ENCODE results near the gene MPO.

The MPO gene

DNA sequence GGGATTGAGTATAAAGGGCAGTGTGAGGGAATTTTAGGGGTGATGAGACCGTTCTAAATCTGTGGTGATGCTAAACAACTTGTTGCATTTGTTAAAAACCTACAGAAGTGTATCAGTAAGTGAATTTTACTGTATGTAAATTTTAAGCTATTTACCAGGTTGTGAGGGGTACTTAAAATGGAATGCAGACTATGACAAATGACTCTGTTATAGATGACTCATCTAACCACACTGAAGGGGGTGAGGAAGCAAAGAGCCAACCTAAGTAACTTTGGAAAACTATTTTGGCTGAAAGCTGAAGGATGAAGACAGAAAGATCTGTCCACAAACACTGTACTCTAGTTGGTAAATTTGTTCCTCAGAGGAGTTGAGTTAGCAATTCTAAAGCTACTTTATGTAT lies 56.4 kb downstream of the MPO start:
- Histone ChIP-seq H3K27ac (ENCODE audit: insufficient read depth in 1 of 2, low read depth in 1 of 2, low read length in 2 of 2, poor library complexity in 1 of 2, severe bottlenecking in 2 of 2) (no peak overlapping the region), H3K27me3 (replicated peaks in 2 of 5; ENCODE audit: control insufficient read depth in 4 of 5, insufficient read depth in 5 of 5, low read length in 4 of 5) (peaks cover 0 to 1% (median 0%) of the 10 kb centered on the region in 5 experiments), H3K36me3 (ENCODE audit: control insufficient read depth in 4 of 4, insufficient read depth in 4 of 4, low read length in 3 of 4) (no peaks in the 10 kb centered on the region), H3K4me3 (ENCODE audit: control insufficient read depth in 1 of 7, extremely low read depth in 1 of 7, insufficient read depth in 4 of 7, low read depth in 2 of 7, low read length in 6 of 7) (no peak overlapping the region), H3K9me3 (ENCODE audit: control extremely low read depth in 1 of 5, control insufficient read depth in 4 of 5, insufficient read depth in 2 of 5, low read depth in 1 of 5, low read length in 4 of 5) (no peaks in the 10 kb centered on the region), H3K4me1 (ENCODE audit: control extremely low read depth in 1 of 4, control insufficient read depth in 4 of 4, insufficient read depth in 4 of 4, low read length in 3 of 4) (peaks cover 6 to 15% (median 12%) of the 10 kb centered on the region in 4 experiments)
- ChIA-PET POLR2A (no interaction called here), CTCF (interaction anchor here (0.8 to 0.9 kb wide), 2 partner anchors 12 to 24 kb away, joined by 3 read pairs; no protein-coding TSS in a partner anchor)
- DNase-seq: peak; percentile 37 to 81 (median 73)
- WGBS (ENCODE audit: insufficient coverage): 60% methylated on average over 1 of the region's 1 CpG

Data from common myeloid progenitor, CD34-positive (primary cell).